HG03469 (cell line): Measurements from ENCODE around the gene TFF3.

Experiments used
- ATAC-seq: cut with Tn5 transposase; IDR thresholded peaks from one replicate; pipeline ENCODE4 v1.9.1; 2021; ENCODE audit warnings: mild to moderate bottlenecking, moderate library complexity, moderate number of reproducible peaks; ENCODE audit not compliant: unreplicated experiment

The TFF3 gene, protein sequence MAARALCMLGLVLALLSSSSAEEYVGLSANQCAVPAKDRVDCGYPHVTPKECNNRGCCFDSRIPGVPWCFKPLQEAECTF

GRCh38 chr21:42315296-42315891 is at the start of gene TFF3:
TSS of gene TFF3 (minus strand) at chr21:42315409. CDS start at chr21:42315374, 35 bp downstream.
- ATAC-seq, result no peak

GRCh38 chr21:42364304-42364865 is 49.2 kb upstream of the TFF3 start:
- no peak for ATAC-seq

- no peak for ATAC-seq
Measured at GRCh38 chr21:42363312-42363711, 48.1 kb upstream of the TFF3 start.

DNA sequence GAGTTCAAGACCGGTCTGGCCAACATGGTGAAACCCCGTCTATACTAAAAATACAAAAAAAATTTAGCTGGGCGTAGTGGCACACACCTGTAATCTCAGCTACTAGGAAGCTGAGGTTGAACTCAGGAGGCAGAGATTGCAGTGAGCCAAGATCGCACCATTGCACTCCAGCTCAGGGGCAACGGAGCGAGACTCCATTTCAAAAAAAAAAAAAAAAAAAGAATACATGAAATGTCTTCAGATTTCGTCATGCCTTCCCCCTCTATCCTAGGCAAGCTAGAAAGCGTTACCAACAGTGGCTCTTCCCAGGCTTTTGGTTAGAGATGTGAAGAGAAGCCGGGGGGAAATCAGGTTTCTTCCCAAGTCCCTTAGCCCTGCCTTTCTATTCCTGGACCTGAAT is 47.5 kb upstream of the TFF3 start:
- ATAC-seq, result no peak

- ATAC-seq, result no peak
Measured at GRCh38 chr21:42362198-42362597, 47.0 kb upstream of the TFF3 start.

- ATAC-seq, result no peak
Measured at GRCh38 chr21:42361286-42361685, 46.1 kb upstream of the TFF3 start.

GRCh38 chr21:42360317-42360716 is 45.1 kb upstream of the TFF3 start:
- ATAC-seq, result no peak

DNA sequence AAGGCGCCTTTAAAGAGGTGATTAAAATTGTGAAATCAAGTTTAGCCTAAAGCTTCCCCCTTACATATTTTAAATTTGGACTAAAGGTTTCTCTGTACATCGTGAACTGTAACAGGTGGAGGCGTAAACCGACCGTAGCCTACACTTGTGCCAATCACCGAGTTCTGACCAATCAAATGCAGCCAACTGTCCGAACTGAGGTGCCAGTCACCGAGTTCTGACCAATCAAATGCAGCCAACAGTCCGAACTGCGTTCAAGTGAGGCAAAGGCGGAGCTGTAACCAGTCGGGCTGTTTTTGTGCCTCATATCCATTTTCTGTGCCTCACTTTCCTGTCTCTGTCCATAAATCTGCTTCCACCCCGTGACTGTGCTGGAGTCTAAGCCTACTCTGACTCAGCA is 43.7 kb upstream of the TFF3 start:
- no peak for ATAC-seq

- ATAC-seq, result no peak
Measured at GRCh38 chr21:42358261-42358660, 43.1 kb upstream of the TFF3 start.

- no peak for ATAC-seq
Measured at GRCh38 chr21:42357307-42357706, 42.1 kb upstream of the TFF3 start.

DNA sequence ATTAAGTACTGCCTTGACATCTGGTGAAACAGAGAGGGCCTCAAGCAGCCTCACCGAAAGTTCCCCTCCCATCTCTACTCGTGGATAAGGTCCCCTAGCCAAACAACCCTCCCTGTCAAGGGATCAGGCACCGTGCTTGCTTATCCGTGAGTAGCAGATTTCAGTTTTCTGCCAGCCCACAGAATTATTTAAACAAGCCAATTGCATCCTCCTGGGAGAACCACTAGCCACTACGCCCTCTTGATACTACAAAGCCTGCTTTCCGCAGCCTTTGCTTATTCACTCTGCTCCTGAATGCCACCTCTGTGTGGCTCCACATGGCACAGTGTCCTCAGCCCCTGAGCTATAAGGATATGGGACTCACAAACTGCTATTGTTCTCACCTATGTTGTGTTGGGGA is 41.4 kb upstream of the TFF3 start:
- ATAC-seq, result no peak

DNA sequence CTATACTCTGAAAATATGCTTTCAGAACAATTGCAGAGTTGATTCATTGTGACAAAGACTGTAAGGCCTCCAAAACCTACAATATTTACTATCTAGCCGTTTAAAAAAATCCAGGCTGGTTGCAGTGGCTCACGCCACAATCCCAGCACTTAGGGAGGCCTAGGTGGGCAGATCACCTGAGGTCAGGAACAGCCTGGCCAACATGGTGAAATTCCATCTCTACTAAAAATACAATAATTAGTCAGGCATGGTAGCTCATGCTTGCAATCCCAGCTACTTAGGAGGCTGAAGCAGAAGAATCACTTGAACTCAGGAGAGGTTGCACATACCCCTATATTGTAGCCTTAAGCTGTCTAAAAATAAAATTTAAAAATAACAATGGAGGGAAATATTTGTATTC is 40.8 kb upstream of the TFF3 start:
- ATAC-seq, result no peak

DNA sequence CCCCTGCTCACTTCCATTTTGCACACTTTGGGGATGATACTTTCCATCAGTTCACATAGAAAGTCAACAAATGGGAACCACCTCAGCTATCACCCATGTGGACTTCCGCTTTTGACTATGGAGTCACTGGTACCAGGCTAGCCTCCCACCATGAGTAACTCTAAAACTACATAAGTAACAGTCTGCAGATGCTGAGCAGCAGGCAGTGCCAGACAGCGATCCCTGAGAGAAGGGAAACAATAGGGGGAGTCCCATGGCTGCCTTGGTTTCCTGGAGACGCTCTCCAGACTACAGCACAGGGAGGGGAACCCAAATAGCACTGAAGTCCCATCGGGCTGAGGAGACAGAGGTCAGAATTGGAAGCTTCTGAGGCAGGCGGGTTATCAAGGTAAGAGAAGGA is 38.4 kb upstream of the TFF3 start:
- no peak for ATAC-seq

- no peak for ATAC-seq
Measured at GRCh38 chr21:42352441-42353095, 37.4 kb upstream of the TFF3 start.

DNA sequence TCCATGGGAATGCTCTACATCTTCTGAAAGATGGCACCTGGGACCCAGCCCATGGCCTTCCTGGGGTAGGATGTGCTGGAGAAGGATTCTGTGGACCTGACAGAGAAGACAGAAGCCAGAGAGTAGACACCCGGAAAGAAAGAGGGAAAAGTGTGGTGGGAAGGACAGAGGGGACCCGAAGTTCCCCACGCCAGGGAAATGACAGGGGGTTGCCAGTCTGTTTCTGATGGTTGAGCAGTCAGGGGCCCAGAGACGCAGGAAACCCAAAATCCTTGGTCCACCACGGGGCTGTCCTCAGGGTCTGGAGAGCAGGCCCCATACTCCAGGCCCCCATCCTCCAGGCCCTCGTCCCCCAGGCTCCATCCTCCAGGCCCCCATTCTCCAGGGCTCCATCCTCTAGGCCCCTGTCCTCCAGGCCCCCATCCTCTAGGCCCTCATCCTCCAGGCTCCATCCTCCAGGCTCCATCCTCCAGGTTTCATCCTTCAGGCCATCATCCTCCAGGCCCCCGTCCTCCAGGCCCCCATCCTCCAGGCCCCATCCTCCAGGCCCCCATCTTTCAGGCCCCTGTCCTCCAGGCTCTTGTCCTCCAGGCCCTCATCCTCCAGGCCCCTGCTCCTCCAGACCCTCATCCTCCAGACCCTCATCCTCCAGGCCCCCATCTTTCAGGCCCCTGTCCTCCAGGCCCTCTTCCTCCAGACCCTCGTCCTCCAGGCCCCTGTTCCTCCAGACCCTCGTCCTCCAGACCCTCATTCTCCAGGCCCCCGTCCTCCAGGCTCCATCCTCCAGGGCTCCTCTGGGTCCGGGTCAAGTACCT is 36.6 kb upstream of the TFF3 start:
- no peak for ATAC-seq

GRCh38 chr21:42350927-42351426 is 35.8 kb upstream of the TFF3 start, which contains the start of gene TFF2:
TSS of gene TFF2 (minus strand) at chr21:42350994. CDS start at chr21:42350957, 37 bp downstream.
- no peak for ATAC-seq

- ATAC-seq, result no peak
Measured at GRCh38 chr21:42350318-42350910, 35.2 kb upstream of the TFF3 start.

GRCh38 chr21:42349420-42350317 is 34.5 kb upstream of the TFF3 start:
- no peak for ATAC-seq

DNA sequence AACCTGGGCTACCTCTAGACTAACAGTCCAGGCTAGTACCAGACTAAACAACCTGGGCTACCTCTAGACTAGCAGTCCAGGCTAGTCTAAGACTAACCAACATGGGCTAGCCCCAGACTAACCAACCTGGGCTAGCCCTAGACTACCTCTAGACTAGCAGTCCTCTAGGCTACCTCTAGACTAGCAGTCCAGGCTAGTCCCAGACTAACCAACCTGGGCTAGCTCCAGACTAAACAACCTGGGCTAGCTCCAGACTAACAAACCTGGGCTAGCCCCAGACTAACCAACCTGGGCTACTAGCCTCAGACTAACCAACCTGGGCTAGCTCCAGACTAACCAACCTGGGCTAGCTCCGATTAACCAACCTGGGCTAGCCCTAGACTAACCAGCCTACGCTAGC is 33.6 kb upstream of the TFF3 start:
- ATAC-seq, result no peak
